Astrocyte of the hippocampus (primary cell): Measurements from ENCODE around the gene CDHR5.

Experiments
- DNase-seq: peaks from one replicate; pipeline ENCODE4 v3.0.0; 2011; ENCODE audit warnings: low read depth, low spot score

The CDHR5 gene

GRCh38 chr11:568306-569157 lies 56.2 kb downstream of the CDHR5 start:
- peak; percentile 98 for DNase-seq

DNA sequence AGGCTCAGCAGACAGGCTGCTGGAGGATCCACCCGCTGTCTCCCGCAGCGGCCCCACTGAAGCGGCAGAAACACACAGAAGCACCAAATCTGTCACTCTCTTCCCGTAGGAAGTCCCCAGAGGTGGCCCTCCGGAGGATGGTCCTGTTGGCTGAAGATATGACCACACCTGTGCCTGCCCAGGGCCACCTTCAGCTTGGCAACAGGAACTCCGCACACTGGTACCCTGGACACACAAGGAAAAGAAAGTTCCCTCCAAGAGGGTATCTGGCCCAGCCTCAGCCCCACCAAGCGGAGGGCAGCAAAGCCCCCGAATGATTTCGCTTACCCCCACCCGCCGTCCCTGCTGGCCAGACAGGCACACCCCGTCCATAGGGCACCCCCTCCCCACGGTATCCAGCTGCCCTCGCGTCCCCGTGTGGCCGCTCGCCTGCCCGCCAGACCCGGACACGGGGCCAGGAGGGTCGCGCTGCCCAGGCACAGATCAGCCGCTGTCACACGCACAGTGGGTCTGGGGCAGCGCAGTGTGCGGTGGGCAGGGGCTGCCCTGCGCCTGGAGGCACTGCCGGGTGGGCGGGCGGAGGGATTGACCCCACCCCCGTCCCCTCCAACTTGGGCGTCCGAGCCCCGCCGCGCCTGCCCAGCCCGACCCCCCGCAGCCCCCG lies 57.0 kb downstream of the CDHR5 start:
- DNase-seq: no peak

GRCh38 chr11:567011-567628 lies 57.6 kb downstream of the CDHR5 start:
- DNase-seq: no peak
